IMR-90 (cell line): ENCODE results near the gene OLFML1. TPM values are rescaled to one million over a fixed set of nuclear protein-coding genes. Genes with fewer than 3 reads are reported as not detected.

Experiments
- ATAC-seq: fragments of 200-7000 bp; cut with Tn5 transposase; 2 replicates; pipeline ENCODE4 v1.9.1; 2020; ENCODE audit warnings: low read depth, mild to moderate bottlenecking, moderate library complexity
- BruUV-seq: library from RNA; stranded (reverse); fragments of 400-500 nt; replicated peaks from 2 replicates; lab custom pipeline; 2021; lab: Mats Ljungman, UMichigan
- CTCF ChIA-PET: fragments of 300-600 bp; formaldehyde crosslinking; extraction: SDS; loops from one replicate; lab custom pipeline; 2021; ENCODE audit warnings: antibody characterized with exemption; lab: Yijun Ruan, JAX
- POLR2A ChIA-PET: fragments of 300-600 bp; sonication (Branson Sonifier 250); formaldehyde crosslinking; loops from one replicate; lab custom pipeline; 2022; ENCODE audit warnings: antibody characterized with exemption; ENCODE audit not compliant: unreplicated experiment; lab: Charles Lee
- DNase-seq: peaks from one replicate; pipeline ENCODE4 v3.0.0; 2013
- H2AFZ ChIP-seq: replicated peaks from 2 replicates; pipeline ENCODE3; 2013; ENCODE audit warnings: low read length, mild to moderate bottlenecking; ENCODE audit not compliant: poor library complexity
- H2AK5ac ChIP-seq: 2 replicates; pipeline ENCODE4 v1.6.1; 2013; ENCODE audit warnings: low read depth, low read length, inconsistent platforms
- H2AK9ac ChIP-seq: replicated peaks from 2 replicates; pipeline ENCODE3; 2013; ENCODE audit warnings: mild to moderate bottlenecking, low read depth, low read length, moderate library complexity; ENCODE audit not compliant: poor library complexity
- H2BK120ac ChIP-seq: 2 replicates; pipeline ENCODE4 v1.6.1; 2013; ENCODE audit warnings: low read depth, low read length, inconsistent platforms
- H2BK15ac ChIP-seq: 3 replicates; pipeline ENCODE4 v1.6.1; 2013; ENCODE audit warnings: low read depth, low read length, inconsistent platforms
- H2BK20ac ChIP-seq: 2 replicates; pipeline ENCODE4 v1.6.1; 2013; ENCODE audit warnings: low read depth, mild to moderate bottlenecking, inconsistent platforms, low read length, moderate library complexity
- H2BK5ac ChIP-seq: 2 replicates; pipeline ENCODE4 v1.6.1; 2013; ENCODE audit warnings: mild to moderate bottlenecking, low read depth, low read length, inconsistent platforms; ENCODE audit not compliant: poor library complexity, severe bottlenecking
- H3K14ac ChIP-seq: replicated peaks from 2 replicates; pipeline ENCODE4 v1.6.1; 2013; ENCODE audit warnings: low read depth, low read length, inconsistent platforms
- H3K18ac ChIP-seq: 2 replicates; pipeline ENCODE4 v1.6.1; 2013; ENCODE audit warnings: low read depth, low read length, control low read depth
- H3K23ac ChIP-seq: 2 replicates; pipeline ENCODE4 v1.6.1; 2013; ENCODE audit warnings: low read depth, low read length, inconsistent platforms
- H3K27ac ChIP-seq: 2 replicates; pipeline ENCODE4 v1.5.1; 2013; ENCODE audit warnings: mild to moderate bottlenecking, control low read depth, low read length; ENCODE audit not compliant: insufficient read depth
- H3K27me3 ChIP-seq: 2 replicates; pipeline ENCODE4 v1.6.1; 2013; ENCODE audit warnings: low read length; ENCODE audit not compliant: control insufficient read depth, insufficient read depth
- H3K36me3 ChIP-seq: 2 replicates; pipeline ENCODE4 v1.6.1; 2013; ENCODE audit warnings: low read length, mixed read lengths; ENCODE audit not compliant: control insufficient read depth, insufficient read depth
- H3K4ac ChIP-seq: 2 replicates; pipeline ENCODE4 v1.6.1; 2013; ENCODE audit warnings: low read depth, low read length, inconsistent platforms
- H3K4me1 ChIP-seq: 2 replicates; pipeline ENCODE4 v1.6.1; 2013; ENCODE audit warnings: low read length, mixed read lengths; ENCODE audit not compliant: control insufficient read depth, insufficient read depth
- H3K4me2 ChIP-seq: 2 replicates; pipeline ENCODE4 v1.6.1; 2013; ENCODE audit warnings: low read depth, mild to moderate bottlenecking, control low read depth, low read length, moderate library complexity
- H3K4me3 ChIP-seq: 2 replicates; pipeline ENCODE4 v1.5.1; 2013; ENCODE audit warnings: low read depth, mild to moderate bottlenecking, control low read depth, low read length, moderate library complexity; ENCODE audit not compliant: insufficient read depth
- H3K56ac ChIP-seq: 2 replicates; pipeline ENCODE4 v1.6.1; 2013; ENCODE audit warnings: low read length, inconsistent platforms; ENCODE audit not compliant: insufficient read depth; ENCODE audit errors: extremely low read depth
- H3K79me1 ChIP-seq, 2 experiments: 2 replicates each; pipeline ENCODE4 v1.6.1; 2013; ENCODE audit warnings: low read length in 2 of 2, inconsistent platforms in 1 of 2, low read depth in 1 of 2
- H3K9ac ChIP-seq: 2 replicates; pipeline ENCODE4 v1.6.1; 2013; ENCODE audit warnings: low read depth, low read length, control low read depth
- H3K9me1 ChIP-seq: 2 replicates; pipeline ENCODE4 v1.6.1; 2013; ENCODE audit warnings: low read length, inconsistent platforms; ENCODE audit not compliant: insufficient read depth
- H3K9me3 ChIP-seq: 2 replicates; pipeline ENCODE4 v1.6.1; 2013; ENCODE audit warnings: low read length; ENCODE audit not compliant: control insufficient read depth, insufficient read depth
- H4K20me1 ChIP-seq: 2 replicates; pipeline ENCODE4 v1.6.1; 2013; ENCODE audit warnings: low read length, inconsistent platforms; ENCODE audit not compliant: insufficient read depth
- H4K5ac ChIP-seq: 2 replicates; pipeline ENCODE4 v1.6.1; 2013; ENCODE audit warnings: mild to moderate bottlenecking, low read depth, low read length, control low read depth
- H4K8ac ChIP-seq, 2 experiments: 2 replicates each; pipeline ENCODE4 v1.6.1; 2013; ENCODE audit warnings: low read depth in 2 of 2, low read length in 2 of 2, control low read depth in 1 of 2, inconsistent platforms in 1 of 2
- H4K91ac ChIP-seq: 2 replicates; pipeline ENCODE4 v1.6.1; 2013; ENCODE audit warnings: low read depth, low read length, inconsistent platforms; ENCODE audit not compliant: insufficient read depth
- BHLHE40 ChIP-seq: fragments of 150-350 bp; IDR thresholded peaks from 2 replicates; pipeline ENCODE4 v1.6.1; 2016; ENCODE audit warnings: mild to moderate bottlenecking, low read depth, low read length
- CEBPB ChIP-seq: IDR thresholded peaks from 2 replicates; pipeline ENCODE4 v1.6.1; 2012; ENCODE audit warnings: low read depth, low read length, improper control_type of control experiment
- FOS ChIP-seq: fragments of 150-350 bp; IDR thresholded peaks from 2 replicates; pipeline ENCODE4 v1.6.1; 2016; ENCODE audit warnings: low read depth, low read length
- MAFK ChIP-seq: IDR thresholded peaks from 2 replicates; pipeline ENCODE4 v1.6.1; 2012; ENCODE audit warnings: low read depth, low read length, improper control_type of control experiment
- MAZ ChIP-seq: IDR thresholded peaks from 2 replicates; pipeline ENCODE4 v1.6.1; 2012; ENCODE audit warnings: low read depth, mild to moderate bottlenecking, low read length, improper control_type of control experiment, moderate library complexity, borderline replicate concordance
- MXI1 ChIP-seq: IDR thresholded peaks from 2 replicates; pipeline ENCODE4 v1.6.1; 2012; ENCODE audit warnings: low read depth, mild to moderate bottlenecking, low read length, moderate library complexity, borderline replicate concordance
- POLR2A ChIP-seq: IDR thresholded peaks from 2 replicates; pipeline ENCODE4 v1.6.1; 2012; ENCODE audit warnings: mild to moderate bottlenecking, low read depth, low read length
- RAD21 ChIP-seq: IDR thresholded peaks from 2 replicates; pipeline ENCODE4 v1.6.1; 2012; ENCODE audit warnings: low read length, improper control_type of control experiment
- RFX5 ChIP-seq: IDR thresholded peaks from 2 replicates; pipeline ENCODE4 v1.8.0; 2012; ENCODE audit warnings: low read depth, mild to moderate bottlenecking, low read length, moderate library complexity
- SMC3 ChIP-seq: fragments of 150-350 bp; IDR thresholded peaks from 2 replicates; pipeline ENCODE4 v1.6.1; 2016; ENCODE audit warnings: low read depth, mild to moderate bottlenecking, antibody characterized with exemption, low read length, moderate library complexity
- WGBS, 2 experiments: methylation state at CpG; one replicate each; pipeline versions ENCODE4 v1.1.5 to v1.1.7; 2013; ENCODE audit warnings: missing lambda C conversion rate in 2 of 2; ENCODE audit not compliant: insufficient read length in 1 of 2; ENCODE audit errors: extremely low coverage in 2 of 2; 5-methylcytosine and 5-hydroxymethylcytosine counted together
- dilution Hi-C: fragments of 300-500 bp; cut with HindIII; formaldehyde crosslinking; loops from one replicate; pipeline ENCODE4 v1.14.3; 2018; ENCODE audit warnings: low sequenced_read_pairs; ENCODE audit not compliant: unreplicated experiment
- in situ Hi-C: fragments of 300-500 bp; cut with MboI; formaldehyde crosslinking; loops from 3 replicates; pipeline ENCODE4 v1.14.3; 2019; ENCODE audit warnings: low sequenced_read_pairs, inconsistent platforms, mixed read lengths
- intact Hi-C: fragments of 100-400 bp; cut with micrococcal nuclease; formaldehyde crosslinking; loops from 2 replicates; pipeline ENCODE4 v1.10.0; 2022
- polyA plus RNA-seq, 3 experiments: library from polyadenylated mRNA; depleted of rRNA; stranded (reverse); fragments of >200 nt; gene quantifications; 2 replicates each; pipeline ENCODE4 v1.2.3, GENCODE V29; 2012; ENCODE audit warnings: low replicate concordance in 1 of 3
- total RNA-seq: library from RNA; depleted of rRNA; stranded (reverse); fragments of >200 nt; gene quantifications from 2 replicates; pipeline ENCODE4 v1.2.3, GENCODE V29; 2012
- TF ChIP-seq, protein P1 (sequence below): conservative IDR thresholded peaks from 2 replicates; pipeline ENCODE4 v1.5.1; 2012; ENCODE audit warnings: mild to moderate bottlenecking, low read depth, low read length, improper control_type of control experiment
- TF ChIP-seq, protein P2 (sequence below): fragments of 150-350 bp; IDR thresholded peaks from 2 replicates; pipeline ENCODE4 v1.6.1; 2017; ENCODE audit warnings: mild to moderate bottlenecking, antibody characterized with exemption, low read length, low read depth
- TF ChIP-seq, protein P3 (sequence below): fragments of 150-350 bp; IDR thresholded peaks from 2 replicates; pipeline ENCODE4 v1.6.1; 2016; ENCODE audit warnings: low read depth, mild to moderate bottlenecking, low read length, moderate library complexity, borderline replicate concordance

OLFML1 gene
- total and polyA plus RNA-seq, 2 of the 4 experiments (the other 2 are of a cell fraction) = 0.10 to 0.18 TPM

DNA sequence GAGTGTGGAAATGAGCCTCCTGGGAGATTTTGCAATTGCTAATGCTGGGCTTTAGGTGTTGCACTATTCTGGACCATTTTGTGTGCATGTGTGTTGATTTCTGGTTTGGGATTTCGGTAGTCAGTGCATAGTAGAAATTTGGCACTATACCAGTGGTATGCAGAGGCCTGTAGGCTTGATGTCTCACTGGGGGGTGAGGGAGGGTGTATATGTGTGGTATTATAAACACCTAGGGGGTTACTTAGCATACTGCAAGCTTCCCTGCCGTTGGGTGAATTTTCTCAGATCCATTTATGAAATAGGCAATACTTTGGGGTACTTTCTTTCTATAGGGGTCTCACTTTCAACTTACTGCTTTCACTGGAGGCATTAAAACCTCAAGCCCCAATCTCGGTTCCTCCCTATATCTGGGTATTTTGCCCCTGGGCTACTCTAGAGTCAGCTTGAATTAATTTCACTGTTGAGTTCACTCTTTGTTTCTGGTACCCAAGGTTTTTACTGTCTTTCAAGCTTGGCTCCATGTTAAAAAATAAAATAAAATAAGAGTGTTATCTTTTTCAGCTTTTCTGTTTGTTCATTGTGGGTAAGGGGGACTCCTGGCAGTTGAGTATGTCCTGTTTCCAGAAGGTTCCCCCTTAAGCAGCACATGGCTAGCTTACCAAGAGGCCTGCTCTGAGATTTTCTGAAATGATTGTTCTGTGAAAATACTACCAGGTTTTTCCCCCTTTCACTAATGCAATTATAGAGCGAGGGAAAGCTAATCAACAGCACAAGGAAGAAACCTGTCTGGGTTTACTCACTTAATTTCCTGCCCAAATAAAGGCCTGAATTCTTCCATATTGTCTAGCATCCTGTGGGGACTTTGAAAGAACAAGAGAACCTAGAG, 74.3 kb downstream of the OLFML1 start:
- Histone ChIP-seq H4K5ac (no peak overlapping the region), H3K23ac (no peak overlapping the region), H3K18ac (no peak overlapping the region), H3K9me1 (no peaks in the 10 kb centered on the region), H3K9me3 (no peaks in the 10 kb centered on the region), H3K9ac (no peak overlapping the region), H2AFZ (no peak overlapping the region), H3K4me1 (no peaks in the 10 kb centered on the region), H2BK120ac (no peak overlapping the region), H2BK20ac (no peak overlapping the region), H2AK5ac (no peak overlapping the region), H3K4me2 (no peak overlapping the region), H3K79me1 (no peaks in the 10 kb centered on the region), H4K8ac (no peak overlapping the region), H3K27me3 (peaks cover 6% of the 10 kb centered on the region; the same call in 1 of the 2 replicates), H3K14ac (no peak overlapping the region), H3K56ac (no peak overlapping the region), H2BK5ac (no peak overlapping the region), H3K27ac (no peak overlapping the region), H2AK9ac (no peak overlapping the region), H3K36me3 (no peaks in the 10 kb centered on the region), H3K4me3 (no peak overlapping the region), H3K4ac (no peak overlapping the region), H4K91ac (no peak overlapping the region), H2BK15ac (no peak overlapping the region), H4K20me1 (no peaks in the 10 kb centered on the region)
- POLR2A ChIA-PET = no interaction called here
- ATAC-seq = no peak
- DNase-seq = no peak
- intact Hi-C loops (no loop called here), in situ Hi-C loops (loop anchor here (25.0 kb wide), 2 partner anchors 328 to 428 kb away; partner anchors contain the start of gene EIF3F), dilution Hi-C loops (no loop called here)
- TF ChIP-seq, protein P1, sequence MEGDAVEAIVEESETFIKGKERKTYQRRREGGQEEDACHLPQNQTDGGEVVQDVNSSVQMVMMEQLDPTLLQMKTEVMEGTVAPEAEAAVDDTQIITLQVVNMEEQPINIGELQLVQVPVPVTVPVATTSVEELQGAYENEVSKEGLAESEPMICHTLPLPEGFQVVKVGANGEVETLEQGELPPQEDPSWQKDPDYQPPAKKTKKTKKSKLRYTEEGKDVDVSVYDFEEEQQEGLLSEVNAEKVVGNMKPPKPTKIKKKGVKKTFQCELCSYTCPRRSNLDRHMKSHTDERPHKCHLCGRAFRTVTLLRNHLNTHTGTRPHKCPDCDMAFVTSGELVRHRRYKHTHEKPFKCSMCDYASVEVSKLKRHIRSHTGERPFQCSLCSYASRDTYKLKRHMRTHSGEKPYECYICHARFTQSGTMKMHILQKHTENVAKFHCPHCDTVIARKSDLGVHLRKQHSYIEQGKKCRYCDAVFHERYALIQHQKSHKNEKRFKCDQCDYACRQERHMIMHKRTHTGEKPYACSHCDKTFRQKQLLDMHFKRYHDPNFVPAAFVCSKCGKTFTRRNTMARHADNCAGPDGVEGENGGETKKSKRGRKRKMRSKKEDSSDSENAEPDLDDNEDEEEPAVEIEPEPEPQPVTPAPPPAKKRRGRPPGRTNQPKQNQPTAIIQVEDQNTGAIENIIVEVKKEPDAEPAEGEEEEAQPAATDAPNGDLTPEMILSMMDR = no peak
- no peak for TF ChIP-seq RAD21
- no peak for TF ChIP-seq CEBPB
- no peak for TF ChIP-seq SMC3
- TF ChIP-seq, protein P2, sequence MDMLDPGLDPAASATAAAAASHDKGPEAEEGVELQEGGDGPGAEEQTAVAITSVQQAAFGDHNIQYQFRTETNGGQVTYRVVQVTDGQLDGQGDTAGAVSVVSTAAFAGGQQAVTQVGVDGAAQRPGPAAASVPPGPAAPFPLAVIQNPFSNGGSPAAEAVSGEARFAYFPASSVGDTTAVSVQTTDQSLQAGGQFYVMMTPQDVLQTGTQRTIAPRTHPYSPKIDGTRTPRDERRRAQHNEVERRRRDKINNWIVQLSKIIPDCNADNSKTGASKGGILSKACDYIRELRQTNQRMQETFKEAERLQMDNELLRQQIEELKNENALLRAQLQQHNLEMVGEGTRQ = no peak
- TF ChIP-seq, protein P3, sequence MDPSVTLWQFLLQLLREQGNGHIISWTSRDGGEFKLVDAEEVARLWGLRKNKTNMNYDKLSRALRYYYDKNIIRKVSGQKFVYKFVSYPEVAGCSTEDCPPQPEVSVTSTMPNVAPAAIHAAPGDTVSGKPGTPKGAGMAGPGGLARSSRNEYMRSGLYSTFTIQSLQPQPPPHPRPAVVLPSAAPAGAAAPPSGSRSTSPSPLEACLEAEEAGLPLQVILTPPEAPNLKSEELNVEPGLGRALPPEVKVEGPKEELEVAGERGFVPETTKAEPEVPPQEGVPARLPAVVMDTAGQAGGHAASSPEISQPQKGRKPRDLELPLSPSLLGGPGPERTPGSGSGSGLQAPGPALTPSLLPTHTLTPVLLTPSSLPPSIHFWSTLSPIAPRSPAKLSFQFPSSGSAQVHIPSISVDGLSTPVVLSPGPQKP = no peak
- TF ChIP-seq MXI1 = no peak
- TF ChIP-seq RFX5 = no peak
- no peak for TF ChIP-seq POLR2A
- no peak for TF ChIP-seq MAZ
- TF ChIP-seq BHLHE40 = no peak
- TF ChIP-seq FOS = no peak
- TF ChIP-seq MAFK = no peak
- BruUV-seq = no TSS peak
- CTCF ChIA-PET = interaction anchor here (1.0 to 2.5 kb wide), 2 partner anchors 12 to 128 kb away, joined by 4 to 16 read pairs; no protein-coding TSS in a partner anchor
- 60% methylated on average over 1 of the region's 4 CpGs; no CpG with 5 or more reads in 1 of the 2 experiments for WGBS, 2 experiments
